Testis (tissue), 2 donors: Measurements from ENCODE around the gene DEXI.

Source experiments
- CTCF ChIP-seq, 3 experiments: fragments of 450-650 bp in 2 of 3; fragments of 200-600 bp in 1 of 3; sonication (generic) in 1 of 3; IDR thresholded peaks; one replicate each; pipeline ENCODE4 v1.5.1; 2016 to 2019; ENCODE audit warnings: antibody characterized with exemption in 3 of 3, mild to moderate bottlenecking in 2 of 3, moderate library complexity in 1 of 3
- POLR2A ChIP-seq: fragments of 450-650 bp; IDR thresholded peaks from one replicate; pipeline ENCODE4 v1.6.1; 2017; ENCODE audit warnings: antibody characterized with exemption, mild to moderate bottlenecking, moderate library complexity

- TF ChIP-seq CTCF (IDR thresholded peaks at IDR 0.05) (no peak), POLR2A (no peak)
These were observed 45.1 kb downstream of the DEXI start for GRCh38 chr16:10897134-10897533.
